Activated T-helper 17 cell treated with anti-CD3 and anti-CD28 coated beads, Interleukin-2, amount 50 U/mL, for 72 hours (primary cell): ENCODE measurements around the gene VIL1. TPM values are rescaled to one million over a fixed set of nuclear protein-coding genes. Genes with fewer than 3 reads are reported as not detected.

Experiments
- ATAC-seq: fragments of 150-1000 bp; cut with Tn5 transposase; replicated peaks from 2 replicates; pipeline ENCODE4 v1.10.0; 2021; ENCODE audit warnings: mild to moderate bottlenecking, moderate library complexity
- H3K27ac Mint-ChIP-seq: one replicate; pipeline ENCODE4 v1.8.0; 2022; ENCODE audit warnings: mixed read lengths
- H3K27me3 Mint-ChIP-seq: one replicate; pipeline ENCODE4 v1.8.0; 2022; ENCODE audit warnings: mixed read lengths
- H3K36me3 Mint-ChIP-seq: one replicate; pipeline ENCODE4 v1.8.0; 2022; ENCODE audit warnings: low read depth, mild to moderate bottlenecking, mixed read lengths
- H3K4me1 Mint-ChIP-seq: one replicate; pipeline ENCODE4 v1.8.0; 2022; ENCODE audit warnings: mixed read lengths
- H3K4me3 Mint-ChIP-seq: one replicate; pipeline ENCODE4 v1.8.0; 2022; ENCODE audit warnings: mild to moderate bottlenecking, mixed read lengths
- H3K9me3 Mint-ChIP-seq: one replicate; pipeline ENCODE4 v1.8.0; 2022; ENCODE audit warnings: mixed read lengths
- total RNA-seq, 2 donors: library from RNA; stranded (reverse); gene quantifications; one replicate each; pipeline ENCODE4 v1.2.3, GENCODE V29; 2022

The VIL1 gene
- total RNA-seq, 2 donors from 2014 or later = 0.34 TPM; not detected in 1

GRCh38 chr2:218465987-218466633, 47.2 kb downstream of the VIL1 start:
- H3K27me3 Mint-ChIP-seq = no peaks in the 10 kb centered on the region
- ATAC-seq = no peak
- H3K4me1 Mint-ChIP-seq = no peaks in the 10 kb centered on the region
- no peaks in the 10 kb centered on the region for H3K9me3 Mint-ChIP-seq
- peaks cover 96% of the 10 kb centered on the region for H3K36me3 Mint-ChIP-seq
- H3K4me3 Mint-ChIP-seq = no peak overlapping the region
- H3K27ac Mint-ChIP-seq = no peak overlapping the region

DNA sequence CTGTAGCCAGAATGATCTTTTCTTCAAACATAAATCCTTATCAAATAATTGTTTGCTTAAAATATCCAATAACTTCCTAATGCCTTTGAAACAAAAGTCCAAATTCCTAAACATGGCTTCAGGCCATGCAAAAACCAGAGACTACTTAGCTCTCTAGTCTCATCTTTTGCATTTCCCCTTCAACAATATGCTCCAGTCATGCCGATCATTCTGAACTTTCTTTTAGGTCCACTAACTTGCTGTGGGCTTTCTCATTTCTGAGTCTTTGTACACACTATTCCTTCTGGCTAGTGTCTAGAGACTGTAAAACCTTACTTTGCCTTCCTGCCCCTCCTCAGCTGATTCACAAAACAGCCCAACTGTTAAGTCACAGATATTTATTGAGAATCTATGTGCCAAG, 51.5 kb downstream of the VIL1 start:
- Mint-ChIP-seq H3K27ac (no peak overlapping the region), H3K9me3 (no peaks in the 10 kb centered on the region), H3K4me1 (no peaks in the 10 kb centered on the region), H3K27me3 (no peaks in the 10 kb centered on the region), H3K4me3 (no peak overlapping the region), H3K36me3 (peaks cover 96% of the 10 kb centered on the region)
- no peak for ATAC-seq

- no peak for ATAC-seq
- H3K9me3 Mint-ChIP-seq = no peaks in the 10 kb centered on the region
- peaks cover 96% of the 10 kb centered on the region for H3K36me3 Mint-ChIP-seq
- H3K4me1 Mint-ChIP-seq = no peaks in the 10 kb centered on the region
- H3K27ac Mint-ChIP-seq = no peak overlapping the region
- no peak overlapping the region for H3K4me3 Mint-ChIP-seq
- no peaks in the 10 kb centered on the region for H3K27me3 Mint-ChIP-seq
Measured at GRCh38 chr2:218471036-218471435, 52.1 kb downstream of the VIL1 start.

GRCh38 chr2:218471982-218472381, 53.1 kb downstream of the VIL1 start:
- H3K4me1 Mint-ChIP-seq = no peaks in the 10 kb centered on the region

DNA sequence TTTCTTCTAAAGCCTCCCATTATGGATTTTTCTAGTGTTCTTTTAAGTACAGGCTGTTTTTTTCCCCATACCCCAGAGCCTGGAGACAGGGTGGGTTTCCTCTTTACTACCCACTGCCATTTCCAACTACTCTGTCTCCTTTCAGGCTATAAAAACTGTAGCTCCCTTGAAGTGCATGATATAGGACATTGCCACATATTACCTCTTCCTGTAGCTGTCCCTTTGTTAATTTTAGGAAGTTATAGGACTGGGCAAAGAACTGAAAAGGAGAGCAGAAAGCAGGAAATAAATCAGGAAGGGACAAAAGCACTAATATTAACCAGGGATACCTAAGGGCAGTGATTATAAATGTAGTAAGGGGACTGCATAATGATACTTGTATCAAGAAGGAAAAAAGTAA, 54.1 kb downstream of the VIL1 start:
- Mint-ChIP-seq H3K36me3 (peaks cover 99% of the 10 kb centered on the region), H3K4me1 (no peaks in the 10 kb centered on the region), H3K27ac (no peak overlapping the region), H3K4me3 (no peak overlapping the region), H3K27me3 (no peaks in the 10 kb centered on the region), H3K9me3 (no peaks in the 10 kb centered on the region)
- no peak for ATAC-seq

More at GRCh38 chr2:218471982-218472381, 53.1 kb downstream of the VIL1 start:
- no peak for ATAC-seq
- Mint-ChIP-seq H3K9me3 (no peaks in the 10 kb centered on the region), H3K4me3 (no peak overlapping the region), H3K27me3 (no peaks in the 10 kb centered on the region), H3K36me3 (peaks cover 99% of the 10 kb centered on the region), H3K27ac (no peak overlapping the region)

GRCh38 chr2:218474527-218474926, 55.6 kb downstream of the VIL1 start:
- peaks cover 5% of the 10 kb centered on the region for H3K4me1 Mint-ChIP-seq
- no peaks in the 10 kb centered on the region for H3K27me3 Mint-ChIP-seq
- no peak overlapping the region for H3K27ac Mint-ChIP-seq
- H3K4me3 Mint-ChIP-seq = no peak overlapping the region
- no peak for ATAC-seq
- H3K36me3 Mint-ChIP-seq = peaks cover 100% of the 10 kb centered on the region
- H3K9me3 Mint-ChIP-seq = no peaks in the 10 kb centered on the region

GRCh38 chr2:218476676-218477075, 57.8 kb downstream of the VIL1 start:
- H3K27me3 Mint-ChIP-seq = no peaks in the 10 kb centered on the region
- H3K27ac Mint-ChIP-seq = no peak overlapping the region
- H3K4me3 Mint-ChIP-seq = no peak overlapping the region
- peaks cover 5% of the 10 kb centered on the region for H3K4me1 Mint-ChIP-seq
- no peak for ATAC-seq
- no peaks in the 10 kb centered on the region for H3K9me3 Mint-ChIP-seq
- H3K36me3 Mint-ChIP-seq = peaks cover 100% of the 10 kb centered on the region

DNA sequence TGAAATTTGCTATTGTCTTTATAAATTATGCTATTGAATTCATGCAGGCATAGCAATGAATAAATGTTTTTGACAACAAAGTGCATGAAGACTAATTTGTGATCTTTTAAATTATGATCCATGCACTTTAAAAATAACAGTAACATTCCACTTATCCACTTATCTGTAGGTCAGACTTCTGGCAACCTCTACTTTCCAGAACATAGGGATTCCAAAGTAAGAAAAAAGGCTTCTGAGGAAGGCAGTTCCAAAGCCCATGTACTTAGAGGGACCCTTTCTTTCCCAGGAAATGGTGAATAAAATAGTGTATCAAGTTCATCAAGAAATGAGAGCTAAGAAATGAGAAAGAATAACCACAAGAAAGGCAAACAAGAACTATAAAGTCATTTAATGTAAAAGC, 58.3 kb downstream of the VIL1 start:
- no peak for ATAC-seq
- no peaks in the 10 kb centered on the region for H3K27me3 Mint-ChIP-seq
- peaks cover 100% of the 10 kb centered on the region for H3K36me3 Mint-ChIP-seq
- H3K4me3 Mint-ChIP-seq = no peak overlapping the region
- peaks cover 5% of the 10 kb centered on the region for H3K4me1 Mint-ChIP-seq
- no peak overlapping the region for H3K27ac Mint-ChIP-seq
- no peaks in the 10 kb centered on the region for H3K9me3 Mint-ChIP-seq

GRCh38 chr2:218478544-218478943, 59.6 kb downstream of the VIL1 start:
- no peak overlapping the region for H3K4me3 Mint-ChIP-seq
- no peaks in the 10 kb centered on the region for H3K9me3 Mint-ChIP-seq
- H3K27ac Mint-ChIP-seq = no peak overlapping the region
- peaks cover 5% of the 10 kb centered on the region for H3K4me1 Mint-ChIP-seq
- peaks cover 100% of the 10 kb centered on the region for H3K36me3 Mint-ChIP-seq
- ATAC-seq = no peak
- H3K27me3 Mint-ChIP-seq = no peaks in the 10 kb centered on the region

GRCh38 chr2:218479595-218479994, 60.7 kb downstream of the VIL1 start:
- Mint-ChIP-seq H3K36me3 (peaks cover 100% of the 10 kb centered on the region), H3K4me1 (peaks cover 5% of the 10 kb centered on the region), H3K27me3 (no peaks in the 10 kb centered on the region), H3K4me3 (no peak overlapping the region), H3K9me3 (no peaks in the 10 kb centered on the region), H3K27ac (no peak overlapping the region)
- no peak for ATAC-seq

- Mint-ChIP-seq H3K9me3 (no peaks in the 10 kb centered on the region), H3K27ac (no peak overlapping the region), H3K4me3 (no peak overlapping the region), H3K4me1 (peaks cover 5% of the 10 kb centered on the region), H3K36me3 (peaks cover 100% of the 10 kb centered on the region), H3K27me3 (no peaks in the 10 kb centered on the region)
- no peak for ATAC-seq
Measured at GRCh38 chr2:218482651-218483050, 63.7 kb downstream of the VIL1 start.

DNA sequence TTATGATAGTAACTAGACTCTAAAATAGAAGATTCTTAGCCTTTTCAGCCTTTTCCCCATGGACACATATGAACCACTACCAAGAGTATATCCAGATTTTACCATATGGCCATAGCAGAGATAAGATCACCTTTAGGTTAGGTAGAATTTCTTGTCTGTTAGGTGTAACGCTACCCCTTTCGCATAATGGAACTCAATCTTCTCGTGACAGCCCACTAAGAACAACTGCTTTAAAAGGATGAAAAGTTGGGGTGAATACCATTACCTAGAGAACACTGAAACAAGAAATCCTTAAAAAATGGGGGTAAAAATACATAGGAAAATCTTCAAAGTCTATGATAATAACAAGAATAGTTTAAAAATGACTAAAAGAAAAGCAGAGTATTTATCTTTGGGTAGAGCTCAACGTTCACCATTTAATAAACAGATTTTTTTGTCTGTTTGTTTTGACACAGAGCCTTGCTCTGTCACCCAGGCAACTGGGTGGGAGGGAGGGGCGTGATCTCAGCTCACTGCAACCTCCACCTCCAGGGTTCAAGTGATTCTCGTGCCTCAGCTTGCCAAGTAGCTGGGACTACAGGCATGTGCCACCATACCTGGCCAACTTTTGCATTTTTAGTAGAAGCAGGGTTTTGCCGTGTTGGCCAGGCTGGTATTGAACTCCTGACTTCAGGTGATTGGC, 67.2 kb downstream of the VIL1 start:
- H3K27me3 Mint-ChIP-seq = no peaks in the 10 kb centered on the region
- H3K27ac Mint-ChIP-seq = no peak overlapping the region
- no peak overlapping the region for H3K4me3 Mint-ChIP-seq
- no peak for ATAC-seq
- H3K36me3 Mint-ChIP-seq = peaks cover 100% of the 10 kb centered on the region
- no peaks in the 10 kb centered on the region for H3K4me1 Mint-ChIP-seq
- no peaks in the 10 kb centered on the region for H3K9me3 Mint-ChIP-seq

- Mint-ChIP-seq H3K4me1 (no peaks in the 10 kb centered on the region), H3K4me3 (no peak overlapping the region), H3K9me3 (no peaks in the 10 kb centered on the region), H3K27ac (no peak overlapping the region), H3K36me3 (peaks cover 94% of the 10 kb centered on the region), H3K27me3 (no peaks in the 10 kb centered on the region)
- ATAC-seq = no peak
Measured at GRCh38 chr2:218500501-218501060, 81.7 kb downstream of the VIL1 start.

DNA sequence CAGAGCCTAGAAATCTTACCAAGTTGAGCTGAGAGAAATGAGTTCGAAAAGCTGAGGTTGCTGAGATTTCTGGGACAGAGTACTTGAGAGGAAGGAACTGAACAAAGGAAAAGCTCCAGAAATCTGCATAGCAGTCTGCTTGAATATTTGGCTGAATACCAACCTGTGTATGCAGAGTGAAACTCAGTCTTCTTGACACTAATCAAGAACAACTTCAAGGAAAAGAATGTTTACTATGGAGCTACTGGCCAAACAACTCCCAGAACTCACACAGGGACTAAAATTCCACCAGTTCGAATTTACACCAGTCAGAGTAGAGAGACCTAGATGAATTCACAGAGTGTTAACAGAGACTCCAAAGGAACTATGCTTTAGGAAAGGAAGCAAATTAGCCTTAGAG, 82.7 kb downstream of the VIL1 start:
- no peaks in the 10 kb centered on the region for H3K4me1 Mint-ChIP-seq
- no peak overlapping the region for H3K4me3 Mint-ChIP-seq
- H3K9me3 Mint-ChIP-seq = no peaks in the 10 kb centered on the region
- no peak for ATAC-seq
- H3K27ac Mint-ChIP-seq = no peak overlapping the region
- H3K36me3 Mint-ChIP-seq = peaks cover 94% of the 10 kb centered on the region
- H3K27me3 Mint-ChIP-seq = no peaks in the 10 kb centered on the region
